ENCODE measurements around the gene ZNF790.

GRCh38 chr19:36775768-36776167, 62.4 kb downstream of the ZNF790 start:
- TF ChIP-seq, protein P1, sequence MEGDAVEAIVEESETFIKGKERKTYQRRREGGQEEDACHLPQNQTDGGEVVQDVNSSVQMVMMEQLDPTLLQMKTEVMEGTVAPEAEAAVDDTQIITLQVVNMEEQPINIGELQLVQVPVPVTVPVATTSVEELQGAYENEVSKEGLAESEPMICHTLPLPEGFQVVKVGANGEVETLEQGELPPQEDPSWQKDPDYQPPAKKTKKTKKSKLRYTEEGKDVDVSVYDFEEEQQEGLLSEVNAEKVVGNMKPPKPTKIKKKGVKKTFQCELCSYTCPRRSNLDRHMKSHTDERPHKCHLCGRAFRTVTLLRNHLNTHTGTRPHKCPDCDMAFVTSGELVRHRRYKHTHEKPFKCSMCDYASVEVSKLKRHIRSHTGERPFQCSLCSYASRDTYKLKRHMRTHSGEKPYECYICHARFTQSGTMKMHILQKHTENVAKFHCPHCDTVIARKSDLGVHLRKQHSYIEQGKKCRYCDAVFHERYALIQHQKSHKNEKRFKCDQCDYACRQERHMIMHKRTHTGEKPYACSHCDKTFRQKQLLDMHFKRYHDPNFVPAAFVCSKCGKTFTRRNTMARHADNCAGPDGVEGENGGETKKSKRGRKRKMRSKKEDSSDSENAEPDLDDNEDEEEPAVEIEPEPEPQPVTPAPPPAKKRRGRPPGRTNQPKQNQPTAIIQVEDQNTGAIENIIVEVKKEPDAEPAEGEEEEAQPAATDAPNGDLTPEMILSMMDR (IDR thresholded peaks at IDR 0.05) = no peak
- no peak for TF ChIP-seq EP300 (IDR thresholded peaks at IDR 0.05)
- TF ChIP-seq POLR2AphosphoS5 (IDR thresholded peaks at IDR 0.05) = no peak
